SK-N-MC (cell line): Measurements from ENCODE around the gene NUSAP1.

Source experiments
- EZH2 ChIP-seq: fragments of 200-600 bp; sonication (generic); IDR thresholded peaks from one replicate; pipeline ENCODE4 v1.6.1; 2017; ENCODE audit warnings: antibody characterized with exemption
- POLR2AphosphoS5 ChIP-seq: IDR thresholded peaks from 2 replicates; pipeline ENCODE4 v1.6.1; 2012; ENCODE audit warnings: mild to moderate bottlenecking, low read depth, low read length, borderline replicate concordance

DNA sequence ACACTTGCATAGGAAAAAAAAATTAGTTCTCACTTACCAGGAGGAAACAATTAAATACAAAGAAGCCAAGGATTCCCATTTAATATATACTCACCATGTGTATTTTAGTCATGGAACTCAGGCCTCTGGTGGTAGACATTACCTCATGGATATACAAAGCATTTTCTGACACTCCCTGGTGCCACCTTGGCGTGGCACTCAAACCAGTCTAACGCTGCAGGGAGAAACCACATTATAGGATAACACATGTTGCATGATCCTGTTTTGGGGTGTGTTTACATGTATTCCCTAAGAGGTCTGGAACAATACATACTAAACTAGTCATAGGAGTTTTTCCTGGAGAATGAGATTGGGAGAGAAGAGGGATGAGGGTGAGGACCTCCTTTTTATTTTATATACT is 78.3 kb downstream of the NUSAP1 start:
- no peak for TF ChIP-seq POLR2AphosphoS5
- TF ChIP-seq EZH2 = no peak
